GM19395 (cell line): ENCODE results near the gene MPV17.
"Not testable (repeated sequence)": the region's sequence is repeated elsewhere in the genome, so short reads cannot be mapped to it uniquely, and the experiment has no call there.

Experiments used
- ATAC-seq: cut with Tn5 transposase; IDR thresholded peaks from one replicate; pipeline ENCODE4 v1.9.1; 2021; ENCODE audit warnings: mild to moderate bottlenecking, moderate library complexity; ENCODE audit not compliant: unreplicated experiment

Gene MPV17

GRCh38 chr2:27300606-27301005 is 22.3 kb downstream of the MPV17 start:
- not testable (repeated sequence) for ATAC-seq

- ATAC-seq = no peak
Observed at GRCh38 chr2:27298391-27299080, 24.4 kb downstream of the MPV17 start.

GRCh38 chr2:27297195-27297594 is 25.7 kb downstream of the MPV17 start:
- ATAC-seq = no peak

GRCh38 chr2:27296481-27296880 is 26.4 kb downstream of the MPV17 start:
- ATAC-seq = no peak

- ATAC-seq = no peak
Observed at GRCh38 chr2:27294928-27295327, 28.0 kb downstream of the MPV17 start.

- ATAC-seq = no peak
Observed at GRCh38 chr2:27291865-27292264, 31.0 kb downstream of the MPV17 start.

- no peak for ATAC-seq
Observed at GRCh38 chr2:27290549-27290948, 32.3 kb downstream of the MPV17 start.

- no peak for ATAC-seq
Observed at GRCh38 chr2:27288610-27289009, 34.3 kb downstream of the MPV17 start.

- no peak for ATAC-seq
Observed at GRCh38 chr2:27285481-27285880, 37.4 kb downstream of the MPV17 start.

- ATAC-seq = no peak
Observed at GRCh38 chr2:27284996-27285395, 37.9 kb downstream of the MPV17 start.

GRCh38 chr2:27282892-27283291 is 40.0 kb downstream of the MPV17 start:
- no peak for ATAC-seq

- no peak for ATAC-seq
Observed at GRCh38 chr2:27281855-27282559, 40.9 kb downstream of the MPV17 start, which contains the start of gene TRIM54. TSS of gene TRIM54 (plus strand) at chr2:27282429. CDS start at chr2:27282732, 303 bp downstream.

GRCh38 chr2:27281442-27281841 is 41.5 kb downstream of the MPV17 start:
- no peak for ATAC-seq

- ATAC-seq = no peak
Observed at GRCh38 chr2:27280826-27281225, 42.1 kb downstream of the MPV17 start.

GRCh38 chr2:27278010-27278409 is 44.9 kb downstream of the MPV17 start:
- no peak for ATAC-seq

- no peak for ATAC-seq
Observed at GRCh38 chr2:27275211-27276150, 47.4 kb downstream of the MPV17 start, which contains the start of gene DNAJC5G. TSS of gene DNAJC5G (plus strand) at chr2:27275433. CDS start at chr2:27276729, 1,296 bp downstream.

- ATAC-seq = not testable (repeated sequence)
Observed at GRCh38 chr2:27272537-27273522, 50.1 kb downstream of the MPV17 start.

- no peak for ATAC-seq
Observed at GRCh38 chr2:27271631-27272340, 51.1 kb downstream of the MPV17 start.

- ATAC-seq = no peak
Observed at GRCh38 chr2:27270670-27271069, 52.2 kb downstream of the MPV17 start.
